RPMI8226 (cell line): Measurements from ENCODE around the gene TLL1.

Experiments used
- DNase-seq: peaks from one replicate; pipeline ENCODE4 v3.0.0-alpha.2; 2015

The TLL1 gene

DNA sequence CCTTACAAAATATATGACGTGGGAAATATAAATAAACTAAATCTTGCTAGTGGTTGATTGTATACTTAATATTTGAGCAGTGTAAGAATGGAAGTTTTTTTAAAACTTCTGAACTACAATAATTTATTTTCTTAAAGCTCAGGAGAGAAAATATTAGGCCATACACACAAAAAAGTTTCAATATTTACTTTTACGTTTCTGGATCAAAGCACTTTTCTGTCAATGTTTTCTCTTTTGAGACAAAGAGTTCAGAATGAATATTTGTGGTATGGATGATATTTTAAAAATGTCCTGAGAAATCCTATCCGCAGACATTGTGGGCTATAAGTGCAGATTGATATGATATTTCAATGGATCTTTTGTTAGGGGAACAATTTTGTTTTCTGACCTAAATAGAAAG is 109.9 kb downstream of the TLL1 start:
- no peak for DNase-seq

DNA sequence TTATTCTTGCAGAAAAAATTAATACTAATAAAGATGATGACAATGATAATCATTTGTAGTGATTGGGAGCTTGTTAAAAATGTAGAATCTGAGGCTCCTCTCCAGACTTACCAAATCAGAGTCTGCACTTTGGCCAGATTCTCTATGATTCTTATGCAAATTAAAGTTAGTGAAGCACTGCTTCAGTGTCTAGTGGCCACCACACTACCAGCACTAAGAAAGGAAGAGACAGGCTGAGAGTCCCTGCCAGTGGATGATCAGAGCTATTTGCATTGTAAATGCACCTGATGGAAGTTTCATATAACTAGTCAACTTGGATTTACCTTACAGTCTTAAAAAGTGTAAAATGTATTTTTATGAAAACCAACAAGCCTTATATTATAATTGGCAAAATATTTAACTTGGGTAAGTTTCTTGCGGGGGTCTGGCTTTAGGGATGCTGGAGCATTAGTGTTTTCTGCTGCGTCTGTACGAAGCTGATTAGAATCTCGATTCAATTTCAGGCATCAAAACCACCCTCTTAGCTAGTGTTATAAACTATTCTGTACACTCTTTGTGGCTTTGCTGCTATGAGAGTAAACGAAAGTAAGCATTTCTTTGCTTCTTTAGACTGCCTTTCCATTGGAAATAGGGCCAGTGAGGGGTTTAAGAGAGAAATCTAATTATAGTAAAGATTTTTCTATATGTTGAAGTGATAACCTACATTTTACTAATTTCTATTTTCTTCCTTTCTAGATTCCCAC is 114.1 kb downstream of the TLL1 start:
- no peak for DNase-seq

DNA sequence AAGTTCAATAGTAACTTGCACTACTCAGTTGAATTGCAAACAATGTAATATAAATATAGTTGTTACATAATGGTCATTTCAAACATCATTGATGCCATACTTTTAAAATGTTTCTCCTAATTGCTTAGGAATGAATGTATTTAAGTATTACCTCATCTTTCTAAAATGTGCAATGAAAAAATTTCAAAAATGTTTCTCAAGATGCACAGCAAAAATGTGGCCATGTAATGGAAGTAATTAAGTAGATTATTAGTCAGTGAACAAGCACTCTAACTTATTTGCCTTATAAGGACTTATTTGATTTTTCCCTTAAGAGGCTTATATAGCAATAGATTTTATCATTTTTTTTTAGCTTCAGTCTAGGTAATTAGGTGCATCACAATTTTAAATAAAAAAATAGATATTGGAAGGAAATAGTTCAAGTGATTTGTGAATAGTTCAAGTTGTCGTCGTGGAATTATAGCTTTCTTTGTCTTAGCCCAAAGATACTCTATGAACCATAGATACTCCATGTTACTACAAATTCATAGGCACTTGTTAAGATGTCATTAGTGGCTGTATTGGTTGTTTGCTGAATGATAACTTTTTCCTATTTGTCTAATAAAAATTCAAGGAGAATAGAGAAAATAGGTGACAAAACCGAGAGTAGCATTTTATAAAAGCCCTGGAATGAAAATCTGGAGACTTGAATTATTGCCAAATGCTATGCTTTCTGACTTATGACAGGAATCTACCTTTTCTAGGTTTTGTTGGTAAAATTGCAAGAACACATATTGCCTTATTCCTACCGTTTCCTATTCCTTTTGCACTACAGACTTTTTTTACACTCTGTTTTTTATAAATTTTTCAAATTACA is 118.5 kb downstream of the TLL1 start:
- DNase-seq, result no peak

DNA sequence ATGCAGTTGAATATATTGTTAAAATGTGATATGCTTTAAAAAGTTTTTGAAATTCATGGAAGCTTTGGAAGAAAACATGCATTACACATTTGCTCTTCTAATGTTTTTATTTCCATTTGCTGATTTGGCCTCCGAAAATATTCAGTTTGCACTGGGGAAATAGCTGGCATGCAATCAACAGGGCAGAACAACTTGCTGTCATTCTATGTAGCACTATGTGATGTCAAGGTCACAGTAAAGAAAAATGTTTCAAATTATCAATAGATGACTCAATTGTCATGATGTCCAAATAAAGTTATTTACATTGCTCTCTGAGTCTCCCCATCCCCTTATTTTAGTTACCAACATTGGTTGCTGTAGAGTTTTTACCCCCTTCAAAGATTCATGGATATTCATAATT is 119.2 kb downstream of the TLL1 start:
- DNase-seq, result no peak

DNA sequence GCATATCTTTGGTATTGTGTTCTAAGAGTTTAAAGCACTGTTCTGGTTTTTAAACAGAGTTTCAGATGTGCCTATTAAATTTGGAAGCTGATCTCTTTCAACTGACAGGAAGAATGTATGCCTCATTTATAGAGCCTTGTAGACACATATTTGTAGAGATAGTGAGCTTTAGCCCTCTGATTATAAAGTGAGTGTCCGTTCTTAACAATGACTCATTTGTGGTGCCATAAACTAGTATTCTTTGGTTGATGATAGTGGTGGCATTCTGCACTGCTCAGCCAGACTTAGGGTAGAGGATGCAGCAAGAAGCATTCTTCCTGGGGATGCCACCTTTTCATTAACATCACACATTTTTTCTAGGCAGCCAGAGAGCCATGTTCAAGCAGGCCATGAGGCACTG is 121.7 kb downstream of the TLL1 start:
- no peak for DNase-seq

DNA sequence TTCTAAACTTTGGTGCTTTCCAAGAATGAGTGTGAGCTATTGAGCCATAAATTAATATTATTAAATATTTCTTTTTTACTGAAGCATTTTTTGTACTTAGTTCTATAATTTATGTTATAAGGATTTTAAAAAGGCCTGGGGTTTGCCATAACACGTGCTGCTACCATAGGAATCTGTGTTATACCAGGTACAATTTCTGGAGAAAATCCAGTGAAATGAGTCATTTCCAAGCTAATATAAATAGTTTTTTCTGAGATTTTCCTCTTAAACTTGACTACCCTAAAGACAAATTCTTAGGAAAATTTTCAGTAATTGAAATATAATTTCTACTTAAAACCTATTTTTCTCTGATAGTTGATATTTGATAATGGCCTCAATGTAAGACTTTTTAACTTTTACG is 130.8 kb downstream of the TLL1 start:
- DNase-seq, result no peak

DNA sequence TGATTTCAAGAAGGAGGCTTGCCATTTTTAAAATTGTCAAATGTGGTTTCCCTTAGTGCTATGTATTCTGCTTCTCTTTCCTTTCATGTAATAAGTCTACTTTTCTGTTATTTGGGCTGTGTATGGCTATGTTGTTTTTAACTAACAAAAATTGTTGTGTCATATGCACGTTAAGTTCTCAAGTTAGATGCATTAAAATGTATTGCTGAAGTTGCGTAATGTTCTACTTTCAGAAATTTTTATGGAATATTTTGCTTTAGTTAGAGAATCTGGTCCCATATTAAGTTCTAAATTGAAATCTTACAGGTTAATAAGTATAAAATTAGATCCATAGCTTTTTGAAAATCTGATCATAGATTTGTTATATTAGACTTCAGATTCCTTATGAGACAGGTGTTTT is 133.2 kb downstream of the TLL1 start:
- DNase-seq, result no peak

DNA sequence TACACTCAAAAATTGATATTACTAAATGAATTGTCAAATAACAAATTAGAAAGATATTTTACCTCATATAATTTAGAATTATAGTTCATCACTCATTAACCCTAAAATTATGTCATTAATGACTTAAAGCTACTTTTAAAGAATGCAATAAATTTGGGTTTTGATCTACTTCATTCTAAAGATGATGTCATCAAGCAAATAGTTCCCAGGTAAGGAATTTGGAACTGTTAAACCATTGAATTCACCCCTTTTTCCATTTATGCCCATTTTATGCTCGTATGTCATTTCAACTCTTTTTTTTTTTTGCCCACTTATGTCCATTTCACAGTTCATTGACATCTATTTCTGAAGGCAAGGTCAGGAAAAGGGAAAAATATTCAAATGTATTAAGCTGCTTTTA is 135.5 kb downstream of the TLL1 start:
- DNase-seq, result no peak

DNA sequence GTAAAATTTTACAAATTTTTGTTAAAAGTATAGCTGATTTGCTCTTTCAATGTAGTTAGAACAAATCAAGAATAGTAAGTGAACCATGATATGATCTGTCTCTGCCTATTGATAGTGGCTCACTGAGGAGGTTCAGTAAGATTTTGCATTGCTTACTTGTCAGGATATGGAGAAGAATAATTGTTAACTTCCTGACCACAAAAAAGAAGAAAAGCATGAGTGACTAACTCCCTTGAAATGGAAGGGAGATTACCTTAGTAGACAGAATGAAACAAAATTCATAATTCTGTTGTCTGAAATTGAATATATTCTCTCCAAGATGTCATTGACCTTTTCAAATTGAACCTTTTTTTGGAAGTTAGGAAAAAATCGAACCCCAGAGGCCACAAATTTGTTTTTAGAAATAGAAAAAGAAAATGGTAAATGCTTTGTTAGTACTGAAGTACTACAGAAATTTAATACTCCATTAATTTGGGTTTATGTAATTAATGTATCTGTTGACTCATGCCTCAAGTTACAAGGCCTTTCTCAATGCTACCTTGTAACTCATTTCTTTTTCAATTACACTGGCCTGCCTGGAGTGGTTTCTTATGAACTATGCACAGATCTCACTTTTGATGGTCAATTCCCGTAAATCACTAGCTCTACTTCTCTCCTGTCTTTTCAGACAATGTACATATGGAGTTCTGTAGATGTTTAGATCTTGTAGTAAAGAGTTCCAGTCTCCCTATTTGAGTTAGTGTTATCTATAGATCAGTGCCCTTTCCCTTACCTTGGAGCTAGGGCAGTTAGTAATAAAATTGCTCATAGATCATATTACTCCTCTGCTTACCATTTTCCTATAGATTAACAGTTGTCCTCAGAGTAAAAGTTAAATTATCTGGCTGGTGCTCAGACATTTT is 139.3 kb downstream of the TLL1 start:
- DNase-seq, result no peak

DNA sequence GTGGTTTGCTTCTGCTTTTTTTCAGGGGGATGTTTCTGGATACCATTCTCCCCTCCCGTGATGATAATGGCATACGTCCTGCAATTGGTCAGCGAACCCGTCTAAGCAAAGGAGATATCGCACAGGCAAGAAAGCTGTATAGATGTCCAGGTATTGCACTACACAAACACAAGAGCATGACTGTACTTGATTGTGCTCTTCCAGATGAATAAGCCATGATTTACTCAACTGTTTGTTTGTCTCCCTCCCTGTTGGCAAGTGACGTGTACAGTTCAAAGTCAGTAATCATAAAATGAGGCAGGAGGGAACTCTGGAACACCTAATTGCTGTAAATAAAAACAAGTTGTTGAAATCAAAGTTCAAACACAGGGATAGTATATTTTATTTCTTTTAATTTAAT is 141.4 kb downstream of the TLL1 start:
- no peak for DNase-seq

DNA sequence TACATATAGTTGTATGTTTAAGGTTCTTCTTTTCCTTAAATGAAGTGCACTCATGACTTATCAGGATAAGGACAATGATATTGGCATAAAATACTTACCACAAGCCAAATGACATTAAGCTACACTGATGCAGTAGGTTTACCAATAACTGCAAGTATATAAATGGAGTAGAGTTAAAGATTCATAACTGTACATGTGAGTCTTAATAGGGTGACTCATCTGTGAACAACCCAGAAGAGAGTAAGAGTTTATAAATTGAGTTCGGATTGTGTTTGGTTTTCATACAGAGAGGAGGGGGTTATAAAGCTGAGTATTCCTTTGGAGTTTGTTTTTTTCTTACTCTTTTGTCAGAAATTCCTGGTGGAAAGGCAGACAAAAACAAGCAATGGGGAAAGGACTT is 144.8 kb downstream of the TLL1 start:
- no peak for DNase-seq

DNA sequence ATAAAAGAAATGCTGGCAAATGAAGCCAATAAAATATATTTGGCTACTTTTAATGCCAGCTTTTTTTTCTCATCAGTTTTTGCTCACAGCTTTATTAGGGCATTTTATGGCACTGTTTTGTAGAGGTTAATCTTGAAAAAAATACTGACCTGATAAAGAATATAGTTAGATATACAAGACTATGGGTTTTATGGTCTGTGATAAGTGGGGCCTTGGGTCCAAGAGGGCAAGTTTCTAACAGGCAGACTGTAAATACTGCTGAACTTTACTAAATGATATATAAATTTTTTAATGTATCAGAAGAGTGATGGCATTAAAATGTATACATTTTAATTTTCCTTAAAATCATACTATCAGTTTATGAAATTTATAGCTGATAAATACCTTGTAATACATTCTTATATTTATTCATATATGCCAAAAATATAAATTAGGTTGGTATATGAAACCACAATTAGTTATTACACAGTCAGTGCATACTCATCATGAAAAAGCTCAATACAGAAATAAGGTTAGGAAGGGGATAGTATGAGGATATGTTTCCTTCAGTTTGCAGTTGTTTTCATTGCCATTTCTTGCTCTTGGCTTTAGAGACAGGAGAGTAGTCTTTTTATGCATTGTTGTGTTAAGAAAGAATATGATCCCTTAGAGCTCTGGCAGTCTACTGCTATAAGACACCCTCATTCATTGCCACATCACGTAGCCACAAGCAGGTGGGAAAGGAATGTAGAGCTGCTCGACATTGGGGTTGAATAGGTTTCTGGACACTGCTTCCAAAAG is 146.6 kb downstream of the TLL1 start:
- no peak for DNase-seq

DNA sequence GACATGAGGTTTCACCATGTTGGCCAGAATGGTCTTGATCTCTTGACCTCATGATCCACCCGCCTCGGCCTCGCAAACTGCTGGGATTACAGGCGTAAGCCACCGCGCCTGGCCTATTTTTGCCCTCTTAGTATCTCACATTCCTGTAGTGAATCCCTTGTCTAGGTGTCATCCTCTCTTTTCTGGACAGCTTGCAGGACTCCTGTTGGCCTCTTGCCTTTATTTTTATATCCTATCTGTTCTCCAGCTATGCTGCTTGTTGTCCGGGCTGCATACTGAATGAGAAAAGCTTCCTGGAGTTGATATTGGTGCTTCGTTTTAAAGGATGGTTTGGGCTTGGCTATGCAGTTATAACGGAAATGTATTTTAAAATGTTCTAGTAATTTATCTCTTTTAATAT is 148.6 kb downstream of the TLL1 start:
- DNase-seq, result no peak

DNA sequence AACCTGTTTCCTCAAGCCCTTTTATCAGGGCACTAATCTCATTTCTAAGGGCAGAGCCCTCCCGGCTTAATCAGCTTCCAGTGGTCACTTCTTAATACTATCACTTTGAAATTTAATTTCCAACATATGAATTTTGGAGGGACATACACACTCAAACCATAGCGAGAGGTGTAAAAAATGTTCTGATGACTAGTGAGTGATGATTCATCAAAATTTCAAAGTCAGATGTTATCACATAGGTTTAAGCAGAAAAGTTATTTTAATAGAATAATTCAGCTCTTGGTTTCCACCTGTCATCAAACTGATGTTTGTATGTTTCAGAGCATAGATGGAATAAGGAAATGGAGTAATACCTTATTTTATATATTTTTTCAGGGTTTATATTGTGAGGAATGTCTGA is 161.9 kb downstream of the TLL1 start:
- DNase-seq, result no peak

DNA sequence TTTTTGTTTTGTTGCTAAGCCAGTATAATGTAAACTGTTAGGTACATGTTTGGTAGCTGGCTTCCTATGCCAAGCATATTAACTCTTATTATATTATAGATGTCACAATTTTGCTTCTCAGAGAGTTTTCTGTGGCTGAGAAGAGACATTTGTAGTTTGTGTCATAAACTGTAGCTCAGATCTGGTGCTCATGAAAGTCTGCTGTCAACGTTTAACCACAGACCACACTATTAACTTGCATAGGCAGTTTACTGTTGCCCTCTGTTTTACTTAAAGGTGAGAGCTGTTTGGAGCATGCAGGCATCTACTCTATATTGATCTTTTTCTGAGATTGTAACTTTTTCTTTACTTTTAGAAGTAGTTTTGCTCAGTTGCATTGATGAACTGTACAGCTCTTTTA is 166.8 kb downstream of the TLL1 start:
- DNase-seq, result no peak

DNA sequence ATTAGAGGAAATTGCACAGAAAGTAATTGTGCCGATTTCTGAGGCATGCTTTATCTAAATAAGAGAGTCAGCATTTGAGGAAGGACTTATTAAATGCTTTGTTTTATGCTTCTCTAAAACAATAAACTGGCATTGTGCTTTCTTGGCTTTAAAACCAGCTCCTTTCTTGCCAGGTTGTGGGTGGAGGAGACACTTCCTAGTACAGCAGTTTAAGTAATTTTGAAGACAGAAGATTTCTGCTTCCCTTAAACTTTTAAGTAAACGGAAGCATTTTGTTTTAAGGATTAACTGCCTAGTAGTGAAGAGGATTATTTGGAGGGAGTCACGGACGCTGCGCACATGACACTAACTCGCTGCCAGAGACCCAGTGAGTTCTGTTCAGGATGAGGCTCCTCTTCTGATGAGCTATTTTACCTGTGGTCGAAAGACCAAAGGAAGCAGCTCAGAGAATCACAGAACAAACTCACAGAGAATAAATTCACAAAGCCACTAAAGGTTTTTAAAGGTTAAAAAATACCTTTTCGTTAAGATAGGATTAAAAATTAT is 169.5 kb downstream of the TLL1 start:
- no peak for DNase-seq

DNA sequence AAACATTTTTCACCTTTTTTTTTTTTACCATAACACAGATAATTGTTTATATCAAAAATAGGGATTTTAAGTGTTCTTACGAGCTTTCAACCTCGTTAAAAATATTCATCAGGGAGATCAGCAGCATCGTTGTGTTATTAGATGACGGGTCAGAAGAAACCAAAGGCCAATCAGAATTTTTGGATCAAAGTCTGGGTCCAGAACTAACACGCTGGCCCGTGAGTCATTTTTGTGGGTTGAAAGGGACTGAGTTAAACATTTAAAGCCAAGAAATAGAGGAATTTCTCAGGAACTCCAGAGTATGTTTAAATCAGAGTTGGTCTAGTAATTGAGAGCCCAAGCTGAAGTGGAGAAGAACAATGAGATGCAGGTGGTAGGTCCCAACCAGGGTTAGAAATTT is 170.8 kb downstream of the TLL1 start:
- DNase-seq, result no peak

DNA sequence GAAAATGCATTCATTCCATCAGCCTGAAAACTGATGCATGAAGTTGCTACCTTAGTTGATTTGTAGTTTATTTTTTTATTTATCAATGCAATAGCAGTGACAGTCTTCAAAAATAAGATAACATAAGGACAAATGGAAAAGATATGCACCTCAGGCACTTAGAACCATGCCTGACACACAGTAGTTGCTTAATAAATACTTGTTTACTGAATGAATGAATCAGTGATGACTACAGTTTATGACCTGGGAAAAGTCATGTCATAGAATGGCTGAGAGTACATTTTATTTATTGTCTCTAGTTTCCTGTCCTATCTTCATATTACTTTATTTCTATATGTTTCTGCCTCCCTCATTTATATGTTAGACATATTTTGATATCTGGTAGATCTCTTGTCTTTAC is 171.8 kb downstream of the TLL1 start:
- DNase-seq, result no peak

DNA sequence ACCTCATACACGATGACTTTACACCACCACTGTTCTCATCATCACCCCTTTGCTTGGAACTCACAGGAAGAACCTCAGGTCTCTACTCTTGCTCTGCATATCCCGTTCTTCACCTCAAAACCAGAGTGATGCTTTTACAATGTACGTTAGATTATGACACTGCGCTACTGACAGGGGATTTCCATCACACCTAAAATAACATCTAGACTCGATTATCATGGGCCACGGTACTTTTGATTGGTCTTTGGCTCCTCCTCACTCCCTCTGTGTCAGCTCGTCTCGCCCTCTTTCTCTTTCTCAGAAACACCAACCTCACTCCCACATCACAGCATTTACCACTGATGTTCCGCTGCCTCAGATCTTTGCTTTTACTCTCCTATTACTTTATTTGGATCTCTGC is 172.4 kb downstream of the TLL1 start:
- no peak for DNase-seq

DNA sequence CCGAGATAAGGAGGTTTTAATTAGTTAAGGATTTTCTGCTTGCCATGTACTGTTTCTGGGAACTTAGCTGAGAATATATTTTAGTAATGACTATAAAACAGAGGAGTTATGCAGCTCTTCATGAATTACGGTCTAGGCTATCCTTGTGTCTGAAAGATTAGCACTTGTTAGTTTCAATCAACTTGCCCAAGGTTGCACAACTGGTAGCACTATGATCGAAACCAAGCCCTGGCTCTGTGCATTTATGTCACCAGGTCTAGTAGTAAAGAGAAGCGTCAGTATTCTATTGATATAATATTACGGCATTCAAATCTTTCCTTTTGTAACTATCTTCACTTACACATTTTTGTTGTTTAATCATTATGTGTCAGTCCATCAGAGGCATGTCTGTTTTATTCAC is 176.0 kb downstream of the TLL1 start:
- DNase-seq, result no peak

DNA sequence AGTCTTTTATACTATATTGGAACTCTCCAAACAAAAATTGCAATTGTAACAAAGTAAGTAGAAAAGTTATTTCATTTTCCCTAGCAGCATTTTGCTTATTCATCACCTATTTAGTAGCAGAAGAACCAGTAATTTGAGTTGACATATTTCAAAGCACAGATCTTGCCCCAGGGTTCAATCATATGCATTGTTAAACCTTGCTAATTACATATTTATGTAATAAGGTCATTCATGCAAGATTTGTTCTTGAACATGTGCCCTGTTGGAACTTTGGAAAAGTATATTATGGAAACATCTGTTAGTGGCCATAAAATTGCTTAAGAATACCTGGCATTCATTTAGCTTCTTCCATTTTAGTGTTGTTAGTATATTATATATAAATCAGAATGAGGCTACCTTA is 191.7 kb downstream of the TLL1 start:
- DNase-seq, result no peak

DNA sequence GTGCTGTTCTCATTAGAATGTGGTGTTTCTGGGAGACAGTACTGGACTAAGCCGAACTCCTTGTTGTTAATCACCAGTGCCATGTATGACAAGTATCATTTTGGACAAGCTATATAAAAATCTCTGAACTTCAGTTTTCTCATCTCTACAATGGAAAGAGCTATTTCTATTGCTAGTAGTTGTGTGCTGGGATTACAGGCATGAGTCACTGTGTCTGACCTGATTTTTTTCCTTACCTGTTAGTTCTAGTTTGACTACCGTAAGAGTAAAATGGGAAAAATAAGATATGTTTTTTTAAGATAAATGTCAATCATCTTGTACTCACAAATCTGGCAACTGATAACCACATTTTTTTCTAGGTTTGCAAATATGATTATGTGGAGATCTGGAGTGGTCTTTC is 192.3 kb downstream of the TLL1 start:
- DNase-seq, result no peak
